ENCODE results near the gene NTN1.

Gene NTN1

DNA sequence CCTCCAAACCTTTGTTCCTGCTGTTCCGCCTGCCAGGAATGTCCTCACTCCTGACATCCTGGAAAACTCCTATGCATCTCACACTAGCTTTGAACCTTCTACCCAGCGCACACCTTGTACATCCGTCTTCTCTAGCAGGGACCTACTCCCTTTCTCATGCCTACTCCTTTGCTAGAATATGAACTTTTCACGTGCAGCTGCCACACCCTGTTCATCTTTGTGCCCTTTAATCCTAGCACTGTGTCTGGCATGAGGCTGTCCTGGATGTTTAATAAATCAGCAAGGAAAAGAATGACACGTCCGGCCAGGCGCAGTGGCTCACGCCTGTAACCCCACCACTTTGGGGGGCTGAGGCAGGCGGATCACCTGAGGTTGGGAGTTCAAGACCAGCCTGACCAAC lies 111.0 kb downstream of the NTN1 start:
- H3F3A ChIP-seq (ENCODE audit: control insufficient read depth, insufficient read depth), result no peaks in the 10 kb centered on the region
- TF ChIP-seq, protein P1, sequence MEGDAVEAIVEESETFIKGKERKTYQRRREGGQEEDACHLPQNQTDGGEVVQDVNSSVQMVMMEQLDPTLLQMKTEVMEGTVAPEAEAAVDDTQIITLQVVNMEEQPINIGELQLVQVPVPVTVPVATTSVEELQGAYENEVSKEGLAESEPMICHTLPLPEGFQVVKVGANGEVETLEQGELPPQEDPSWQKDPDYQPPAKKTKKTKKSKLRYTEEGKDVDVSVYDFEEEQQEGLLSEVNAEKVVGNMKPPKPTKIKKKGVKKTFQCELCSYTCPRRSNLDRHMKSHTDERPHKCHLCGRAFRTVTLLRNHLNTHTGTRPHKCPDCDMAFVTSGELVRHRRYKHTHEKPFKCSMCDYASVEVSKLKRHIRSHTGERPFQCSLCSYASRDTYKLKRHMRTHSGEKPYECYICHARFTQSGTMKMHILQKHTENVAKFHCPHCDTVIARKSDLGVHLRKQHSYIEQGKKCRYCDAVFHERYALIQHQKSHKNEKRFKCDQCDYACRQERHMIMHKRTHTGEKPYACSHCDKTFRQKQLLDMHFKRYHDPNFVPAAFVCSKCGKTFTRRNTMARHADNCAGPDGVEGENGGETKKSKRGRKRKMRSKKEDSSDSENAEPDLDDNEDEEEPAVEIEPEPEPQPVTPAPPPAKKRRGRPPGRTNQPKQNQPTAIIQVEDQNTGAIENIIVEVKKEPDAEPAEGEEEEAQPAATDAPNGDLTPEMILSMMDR (IDR thresholded peaks at IDR 0.05; ENCODE audit: low read depth, low read length, poor library complexity, severe bottlenecking), result no peak
- TF ChIP-seq EZH2phosphoT487 (IDR thresholded peaks at IDR 0.05; ENCODE audit: borderline replicate concordance, low read length), result no peak
- peaks cover 11% of the 10 kb centered on the region for H3K27me3 ChIP-seq (ENCODE audit: control insufficient read depth, low read length)
- H4K20me1 ChIP-seq (ENCODE audit: control insufficient read depth, insufficient read depth, low read depth, low read length), result no peaks in the 10 kb centered on the region
- H3K9me3 ChIP-seq (ENCODE audit: control insufficient read depth, insufficient read depth, low read length), result no peaks in the 10 kb centered on the region
- H3K79me2 ChIP-seq (ENCODE audit: control insufficient read depth, low read length), result no peaks in the 10 kb centered on the region
- H3K9me2 ChIP-seq (replicated peaks; ENCODE audit: control insufficient read depth, low read length), result no peaks in the 10 kb centered on the region
- H3K27ac ChIP-seq (ENCODE audit: low read depth, low read length), result no peak overlapping the region
- no peak overlapping the region for H3K4me2 ChIP-seq (ENCODE audit: low read length)
- H3K36me3 ChIP-seq (ENCODE audit: control insufficient read depth, low read length), result no peaks in the 10 kb centered on the region
- H3K4me3 ChIP-seq (ENCODE audit: low read length), result no peak overlapping the region
- H3K4me1 ChIP-seq (ENCODE audit: control insufficient read depth, low read length), result no peaks in the 10 kb centered on the region

DNA sequence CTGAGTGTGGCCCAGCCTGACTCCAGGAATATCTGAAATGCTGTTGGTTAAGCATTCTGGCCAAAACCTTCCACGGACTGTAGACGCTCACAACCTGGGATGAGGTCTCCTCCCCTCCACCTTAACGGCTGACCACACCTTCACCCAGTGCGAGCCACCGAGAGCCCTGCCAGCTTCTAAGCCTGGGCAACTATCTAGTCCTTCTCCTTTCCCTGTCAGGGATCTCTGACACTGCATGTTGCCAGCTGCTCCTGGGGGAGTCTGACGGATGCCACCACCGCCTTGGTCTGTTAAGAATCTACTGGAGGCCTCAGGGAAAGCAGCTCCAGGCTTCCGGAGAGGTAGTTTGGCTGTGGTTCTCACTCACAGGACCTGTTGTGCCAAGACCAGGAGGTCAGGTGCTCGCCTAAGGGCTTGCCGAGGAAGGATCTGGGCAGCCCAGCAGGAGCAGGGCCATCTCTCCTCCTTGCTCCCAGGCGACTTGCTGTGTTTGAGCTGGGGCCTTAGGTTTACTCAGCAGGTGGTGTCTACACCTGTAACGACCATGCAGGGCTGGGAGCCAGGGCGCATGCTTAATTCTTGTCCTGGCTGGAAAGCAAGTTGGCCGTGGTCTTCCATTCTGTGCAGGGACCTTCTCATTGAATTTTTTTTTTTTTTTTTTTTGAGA lies 111.8 kb downstream of the NTN1 start:
- Histone ChIP-seq H3K9me2 (replicated peaks; ENCODE audit: control insufficient read depth, low read length) (no peaks in the 10 kb centered on the region), H3K79me2 (ENCODE audit: control insufficient read depth, low read length) (no peaks in the 10 kb centered on the region), H3K4me2 (ENCODE audit: low read length) (no peak overlapping the region), H4K20me1 (ENCODE audit: control insufficient read depth, insufficient read depth, low read depth, low read length) (no peaks in the 10 kb centered on the region), H3K36me3 (ENCODE audit: control insufficient read depth, low read length) (no peaks in the 10 kb centered on the region), H3K27me3 (ENCODE audit: control insufficient read depth, low read length) (peaks cover 11% of the 10 kb centered on the region), H3K9me3 (ENCODE audit: control insufficient read depth, insufficient read depth, low read length) (no peaks in the 10 kb centered on the region), H3F3A (ENCODE audit: control insufficient read depth, insufficient read depth) (no peaks in the 10 kb centered on the region), H3K4me1 (ENCODE audit: control insufficient read depth, low read length) (no peaks in the 10 kb centered on the region), H3K4me3 (ENCODE audit: low read length) (no peak overlapping the region), H3K27ac (ENCODE audit: low read depth, low read length) (no peak overlapping the region)
- TF ChIP-seq, protein P1 (IDR thresholded peaks at IDR 0.05; ENCODE audit: low read depth, low read length, poor library complexity, severe bottlenecking), result no peak
- no peak for TF ChIP-seq EZH2phosphoT487 (IDR thresholded peaks at IDR 0.05; ENCODE audit: borderline replicate concordance, low read length)

DNA sequence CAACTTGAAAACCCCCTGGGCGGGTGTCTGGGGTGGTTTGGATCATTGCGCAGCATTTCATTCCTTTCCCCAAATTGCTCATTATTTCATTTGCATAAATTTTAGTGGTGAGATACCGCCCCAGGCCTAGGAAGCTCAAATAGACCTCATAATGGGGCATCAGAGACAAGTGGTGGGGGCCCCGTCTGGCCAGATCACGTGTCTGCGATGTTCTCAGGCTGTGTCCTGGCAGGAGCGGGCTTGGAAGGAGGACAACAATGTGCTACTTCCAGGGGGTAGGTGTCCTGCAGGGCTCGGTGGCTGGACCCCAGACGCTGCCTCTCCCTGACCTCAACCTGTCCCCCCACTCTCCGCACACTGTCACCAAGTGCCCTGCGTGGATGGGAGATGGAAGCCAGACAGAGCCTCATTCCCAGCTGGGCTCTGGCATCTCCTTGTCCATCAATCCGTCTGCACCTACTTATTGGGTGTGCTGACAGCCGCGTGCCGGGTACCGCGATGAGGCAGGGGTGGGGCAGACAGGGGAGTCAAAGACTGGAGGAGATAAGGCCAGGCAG lies 116.9 kb downstream of the NTN1 start:
- no peaks in the 10 kb centered on the region for H3K9me3 ChIP-seq (ENCODE audit: control insufficient read depth, insufficient read depth, low read length)
- TF ChIP-seq, protein P1 (IDR thresholded peaks at IDR 0.05; ENCODE audit: low read depth, low read length, poor library complexity, severe bottlenecking), result no peak
- no peak for TF ChIP-seq EZH2phosphoT487 (IDR thresholded peaks at IDR 0.05; ENCODE audit: borderline replicate concordance, low read length)
- no peak overlapping the region for H3K27ac ChIP-seq (ENCODE audit: low read depth, low read length)
- H3K9me2 ChIP-seq (replicated peaks; ENCODE audit: control insufficient read depth, low read length), result no peaks in the 10 kb centered on the region
- no peaks in the 10 kb centered on the region for H3F3A ChIP-seq (ENCODE audit: control insufficient read depth, insufficient read depth)
- H3K4me2 ChIP-seq (ENCODE audit: low read length), result no peak overlapping the region
- H3K79me2 ChIP-seq (ENCODE audit: control insufficient read depth, low read length), result no peaks in the 10 kb centered on the region
- H3K36me3 ChIP-seq (ENCODE audit: control insufficient read depth, low read length), result no peaks in the 10 kb centered on the region
- no peak overlapping the region for H3K4me3 ChIP-seq (ENCODE audit: low read length)
- H4K20me1 ChIP-seq (ENCODE audit: control insufficient read depth, insufficient read depth, low read depth, low read length), result no peaks in the 10 kb centered on the region
- H3K4me1 ChIP-seq (ENCODE audit: control insufficient read depth, low read length), result no peaks in the 10 kb centered on the region
- H3K27me3 ChIP-seq (ENCODE audit: control insufficient read depth, low read length), result peaks cover 11% of the 10 kb centered on the region

Data from DOHH2 (cell line).